ENCODE measurements around the gene SFT2D1. TPM values are rescaled to one million over a fixed set of nuclear protein-coding genes. Genes with fewer than 3 reads are reported as not detected.

SFT2D1 gene
- polyA plus RNA-seq, 1 experiment, result 76.5 TPM

GRCh38 chr6:166313255-166314070 is 28.9 kb downstream of the SFT2D1 start:
- CTCF ChIA-PET, result interaction anchor here (0.5 to 2.3 kb wide), 33 partner anchors 9 to 620 kb away, joined by 3 to 58 read pairs (median 3); partner anchors contain the start of gene SFT2D1
- no peak for DNase-seq (ENCODE audit: low read depth, low spot score)
- POLR2A ChIA-PET, result no interaction called here
- H3K27me3 ChIP-seq (ENCODE audit: control insufficient read depth, insufficient read depth, low read length), result peaks cover 17% of the 10 kb centered on the region
- H3K27ac ChIP-seq (ENCODE audit: low read depth, low read length), result no peak overlapping the region
- H3K9me3 ChIP-seq (ENCODE audit: control insufficient read depth, insufficient read depth, low read length), result no peaks in the 10 kb centered on the region
- TF ChIP-seq, protein P1, sequence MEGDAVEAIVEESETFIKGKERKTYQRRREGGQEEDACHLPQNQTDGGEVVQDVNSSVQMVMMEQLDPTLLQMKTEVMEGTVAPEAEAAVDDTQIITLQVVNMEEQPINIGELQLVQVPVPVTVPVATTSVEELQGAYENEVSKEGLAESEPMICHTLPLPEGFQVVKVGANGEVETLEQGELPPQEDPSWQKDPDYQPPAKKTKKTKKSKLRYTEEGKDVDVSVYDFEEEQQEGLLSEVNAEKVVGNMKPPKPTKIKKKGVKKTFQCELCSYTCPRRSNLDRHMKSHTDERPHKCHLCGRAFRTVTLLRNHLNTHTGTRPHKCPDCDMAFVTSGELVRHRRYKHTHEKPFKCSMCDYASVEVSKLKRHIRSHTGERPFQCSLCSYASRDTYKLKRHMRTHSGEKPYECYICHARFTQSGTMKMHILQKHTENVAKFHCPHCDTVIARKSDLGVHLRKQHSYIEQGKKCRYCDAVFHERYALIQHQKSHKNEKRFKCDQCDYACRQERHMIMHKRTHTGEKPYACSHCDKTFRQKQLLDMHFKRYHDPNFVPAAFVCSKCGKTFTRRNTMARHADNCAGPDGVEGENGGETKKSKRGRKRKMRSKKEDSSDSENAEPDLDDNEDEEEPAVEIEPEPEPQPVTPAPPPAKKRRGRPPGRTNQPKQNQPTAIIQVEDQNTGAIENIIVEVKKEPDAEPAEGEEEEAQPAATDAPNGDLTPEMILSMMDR (IDR thresholded peaks at IDR 0.05; ENCODE audit: low read depth, low read length), result peak; percentile 78
- H3K4me3 ChIP-seq (ENCODE audit: low read depth, low read length), result no peak overlapping the region

- CTCF ChIA-PET, result interaction anchor here (0.5 to 2.3 kb wide), 19 partner anchors 9 to 97 kb away, joined by 3 to 58 read pairs (median 6); no protein-coding TSS in a partner anchor
- DNase-seq (ENCODE audit: low read depth, low spot score), result no peak
Observed at GRCh38 chr6:166312832-166313231, 29.5 kb downstream of the SFT2D1 start.

GRCh38 chr6:166310634-166311033 is 31.7 kb downstream of the SFT2D1 start:
- H3K27me3 ChIP-seq (ENCODE audit: control insufficient read depth, insufficient read depth, low read length), result peaks cover 34% of the 10 kb centered on the region
- no peak overlapping the region for H3K4me3 ChIP-seq (ENCODE audit: low read depth, low read length)
- H3K27ac ChIP-seq (ENCODE audit: low read depth, low read length), result no peak overlapping the region
- no peak for DNase-seq (ENCODE audit: low read depth, low spot score)
- peaks cover 2% of the 10 kb centered on the region; the same call in 1 of the 2 replicates for H3K9me3 ChIP-seq (ENCODE audit: control insufficient read depth, insufficient read depth, low read length)
- TF ChIP-seq, protein P1 (IDR thresholded peaks at IDR 0.05; ENCODE audit: low read depth, low read length), result no peak
- ChIA-PET CTCF (interaction anchor here (1.0 to 1.7 kb wide), 3 partner anchors 18 to 90 kb away, joined by 3 to 9 read pairs (median 5); no protein-coding TSS in a partner anchor), POLR2A (no interaction called here)

More at GRCh38 chr6:166312832-166313231, 29.5 kb downstream of the SFT2D1 start:
- peaks cover 19% of the 10 kb centered on the region for H3K27me3 ChIP-seq (ENCODE audit: control insufficient read depth, insufficient read depth, low read length)
- no peak overlapping the region for H3K27ac ChIP-seq (ENCODE audit: low read depth, low read length)
- TF ChIP-seq, protein P1 (IDR thresholded peaks at IDR 0.05; ENCODE audit: low read depth, low read length), result no peak
- no peaks in the 10 kb centered on the region for H3K9me3 ChIP-seq (ENCODE audit: control insufficient read depth, insufficient read depth, low read length)
- POLR2A ChIA-PET, result no interaction called here
- H3K4me3 ChIP-seq (ENCODE audit: low read depth, low read length), result no peak overlapping the region

DNA sequence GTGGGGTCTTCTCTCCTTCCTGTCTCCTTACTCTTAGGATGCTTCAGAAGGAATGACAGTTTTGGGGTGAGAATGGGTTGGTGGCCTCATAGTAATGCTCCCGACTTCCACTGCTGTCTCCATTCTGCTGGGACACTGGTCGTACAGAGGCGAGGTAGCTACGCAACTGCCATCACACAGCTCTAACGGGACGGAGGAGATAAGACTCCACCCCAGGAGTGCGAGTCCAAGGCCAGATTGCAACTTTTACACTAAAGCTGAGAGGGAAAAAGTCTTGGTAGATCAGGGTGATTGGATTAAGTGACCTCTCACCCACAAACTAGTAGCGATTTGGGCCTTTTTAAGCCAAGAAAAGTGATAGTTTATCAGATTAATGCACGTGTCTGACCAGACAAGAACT is 32.4 kb downstream of the SFT2D1 start:
- no peak for DNase-seq (ENCODE audit: low read depth, low spot score)
- ChIA-PET CTCF (interaction anchor here (0.7 to 1.7 kb wide), 3 partner anchors 19 to 90 kb away, joined by 3 to 9 read pairs (median 3); no protein-coding TSS in a partner anchor), POLR2A (no interaction called here)
- no peak overlapping the region for H3K27ac ChIP-seq (ENCODE audit: low read depth, low read length)
- peaks cover 41% of the 10 kb centered on the region for H3K27me3 ChIP-seq (ENCODE audit: control insufficient read depth, insufficient read depth, low read length)
- TF ChIP-seq, protein P1 (IDR thresholded peaks at IDR 0.05; ENCODE audit: low read depth, low read length), result no peak
- peaks cover 2% of the 10 kb centered on the region; the same call in 1 of the 2 replicates for H3K9me3 ChIP-seq (ENCODE audit: control insufficient read depth, insufficient read depth, low read length)
- no peak overlapping the region for H3K4me3 ChIP-seq (ENCODE audit: low read depth, low read length)
